PC-3 (cell line): ENCODE data around the gene ST3GAL5. TPM values are rescaled to one million over a fixed set of nuclear protein-coding genes. Genes with fewer than 3 reads are reported as not detected.
"Not testable (repeated sequence)": the region's sequence is repeated elsewhere in the genome, so short reads cannot be mapped to it uniquely, and the experiment has no call there.

Experiments
- ATAC-seq: fragments of 200-7000 bp; cut with Tn5 transposase; 2 replicates; pipeline ENCODE4 v1.9.1; 2020; ENCODE audit warnings: mild to moderate bottlenecking, moderate library complexity
- BruUV-seq: library from RNA; stranded (reverse); fragments of 400-500 nt; replicated peaks from 2 replicates; lab custom pipeline; 2021; lab: Mats Ljungman, UMichigan
- CTCF ChIA-PET: fragments of 300-600 bp; sonication (Branson Sonifier 250); formaldehyde crosslinking; loops from one replicate; lab custom pipeline; 2022; ENCODE audit warnings: antibody characterized with exemption; lab: Charles Lee
- POLR2A ChIA-PET: fragments of 300-600 bp; sonication (Branson Sonifier 250); formaldehyde crosslinking; loops from one replicate; lab custom pipeline; 2022; ENCODE audit warnings: antibody characterized with exemption; ENCODE audit not compliant: unreplicated experiment; lab: Charles Lee
- DNase-seq: peaks from one replicate; pipeline ENCODE4 v3.0.0-alpha.2; 2015
- H2AFZ ChIP-seq: fragments of 300-600 bp; sonication (generic); 2 replicates; pipeline ENCODE4 v1.6.0; 2016; ENCODE audit warnings: antibody characterized with exemption, low read length
- H3F3A ChIP-seq: fragments of 300-600 bp; sonication (generic); one replicate; pipeline ENCODE4 v1.6.0; 2017; ENCODE audit warnings: antibody characterized with exemption, low read length, control low read depth, mild to moderate bottlenecking; ENCODE audit not compliant: unreplicated experiment
- H3K27ac ChIP-seq: fragments of 300-600 bp; sonication (generic); 2 replicates; pipeline ENCODE4 v1.5.1; 2016; ENCODE audit warnings: mild to moderate bottlenecking, low read length
- H3K27me3 ChIP-seq: fragments of 300-600 bp; sonication (generic); 2 replicates; pipeline ENCODE4 v1.6.1; 2016; ENCODE audit warnings: low read length, mixed read lengths
- H3K36me3 ChIP-seq: fragments of 300-600 bp; sonication (generic); 2 replicates; pipeline ENCODE4 v1.6.1; 2016; ENCODE audit warnings: low read depth, mixed run types, low read length, mixed read lengths
- H3K4me1 ChIP-seq: fragments of 300-600 bp; sonication (generic); 2 replicates; pipeline ENCODE4 v1.5.1; 2016; ENCODE audit warnings: low read length; ENCODE audit not compliant: insufficient read depth
- H3K4me2 ChIP-seq: fragments of 300-600 bp; sonication (generic); 2 replicates; pipeline ENCODE4 v1.6.0; 2016; ENCODE audit warnings: low read length
- H3K4me3 ChIP-seq: fragments of 300-600 bp; sonication (generic); 2 replicates; pipeline ENCODE4 v1.5.1; 2016; ENCODE audit warnings: mild to moderate bottlenecking, low read length, mixed read lengths
- H3K79me2 ChIP-seq: fragments of 300-600 bp; sonication (generic); 2 replicates; pipeline ENCODE4 v1.6.1; 2017; ENCODE audit warnings: low read length, mixed read lengths
- H3K9ac ChIP-seq: fragments of 300-600 bp; sonication (generic); 2 replicates; pipeline ENCODE4 v1.6.0; 2016; ENCODE audit warnings: mild to moderate bottlenecking, low read length
- H3K9me2 ChIP-seq: fragments of 300-600 bp; sonication (generic); replicated peaks from 2 replicates; pipeline ENCODE4 v1.6.1; 2016; ENCODE audit warnings: mixed run types, low read length, mixed read lengths
- H3K9me3 ChIP-seq: fragments of 300-600 bp; sonication (generic); 2 replicates; pipeline ENCODE4 v1.6.1; 2016; ENCODE audit warnings: low read length, mixed read lengths
- H4K20me1 ChIP-seq: fragments of 300-600 bp; sonication (generic); 2 replicates; pipeline ENCODE4 v1.6.1; 2016; ENCODE audit warnings: low read length, mixed read lengths
- CTCF ChIP-seq: fragments of 300-600 bp; sonication (generic); conservative IDR thresholded peaks from 2 replicates; pipeline ENCODE4 v1.5.1; 2017; ENCODE audit warnings: antibody characterized with exemption, low read depth, mild to moderate bottlenecking, low read length
- EZH2 ChIP-seq: fragments of 300-600 bp; sonication (generic); IDR thresholded peaks from one replicate; pipeline ENCODE4 v1.6.1; 2017; ENCODE audit warnings: antibody characterized with exemption, mild to moderate bottlenecking, low read length; ENCODE audit not compliant: unreplicated experiment
- EZH2phosphoT487 ChIP-seq: fragments of 300-600 bp; sonication (generic); IDR thresholded peaks from 2 replicates; pipeline ENCODE4 v1.6.1; 2018; ENCODE audit warnings: mild to moderate bottlenecking, antibody characterized with exemption, low read length, borderline replicate concordance
- intact Hi-C: fragments of 100-400 bp; cut with micrococcal nuclease; formaldehyde crosslinking; loops from 2 replicates; pipeline ENCODE4 v1.9.0; 2023
- total RNA-seq: library from RNA; depleted of rRNA; stranded (reverse); fragments of >200 nt; gene quantifications from 2 replicates; pipeline ENCODE4 v1.2.3, GENCODE V29; 2014

Gene ST3GAL5
- total RNA-seq, 1 experiment from 2014 or later: 0.87 TPM

DNA sequence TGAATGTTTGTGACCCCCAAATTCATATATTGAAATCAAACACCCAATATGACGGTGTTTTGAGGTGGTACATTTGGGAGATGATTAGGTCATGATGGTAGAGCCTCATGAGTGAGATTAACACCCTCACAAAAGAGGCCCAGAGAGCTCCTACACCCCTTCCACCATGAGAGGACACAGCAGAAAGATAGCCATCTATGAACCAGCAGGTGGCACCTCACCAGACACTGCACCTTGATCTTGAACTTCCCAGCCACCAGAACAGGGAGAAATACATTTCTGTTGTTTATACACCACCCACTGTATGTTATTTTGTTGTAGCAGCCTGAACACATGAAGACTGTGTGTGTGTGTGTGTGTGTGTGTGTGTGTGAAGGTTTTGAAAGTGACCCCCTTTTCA, 58.1 kb downstream of the ST3GAL5 start:
- POLR2A ChIA-PET: no interaction called here
- H3F3A ChIP-seq: no peaks in the 10 kb centered on the region
- no peak overlapping the region for H3K4me3 ChIP-seq
- H4K20me1 ChIP-seq: no peaks in the 10 kb centered on the region
- H3K36me3 ChIP-seq: no peaks in the 10 kb centered on the region
- DNase-seq (no peak), ATAC-seq (no peak)
- H3K9me2 ChIP-seq: no peaks in the 10 kb centered on the region
- BruUV-seq: no TSS peak
- H3K27ac ChIP-seq: no peak overlapping the region
- H3K4me2 ChIP-seq: no peak overlapping the region
- no peaks in the 10 kb centered on the region for H3K9me3 ChIP-seq
- H3K4me1 ChIP-seq: no peaks in the 10 kb centered on the region
- H3K79me2 ChIP-seq: no peaks in the 10 kb centered on the region
- no peaks in the 10 kb centered on the region for H3K27me3 ChIP-seq
- intact Hi-C loops: no loop called here
- CTCF ChIA-PET: no interaction called here
- no peak overlapping the region for H2AFZ ChIP-seq
- TF ChIP-seq EZH2phosphoT487 (no peak), EZH2 (no peak), CTCF (peak; percentile 40)
- H3K9ac ChIP-seq: no peak overlapping the region

DNA sequence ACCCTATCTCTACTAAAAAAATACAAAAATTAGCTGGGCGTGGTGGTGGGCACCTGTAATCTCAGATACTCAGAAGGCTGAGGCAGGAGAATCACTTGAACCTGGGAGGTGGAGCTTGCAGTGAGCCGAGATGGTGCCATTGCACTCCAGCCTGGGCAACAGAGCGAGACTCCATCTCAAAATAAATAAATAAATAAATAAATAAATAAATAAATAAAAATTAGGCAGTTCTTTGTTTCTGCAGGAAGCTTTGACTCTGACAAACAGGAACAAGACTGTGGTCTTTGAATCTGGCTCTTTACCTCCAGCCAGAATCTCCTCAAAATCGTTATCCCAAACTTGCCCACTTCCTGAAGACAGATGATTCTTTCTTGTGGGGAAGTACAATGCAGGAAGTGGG, 59.4 kb downstream of the ST3GAL5 start:
- POLR2A ChIA-PET, H3K4me2 ChIP-seq, intact Hi-C loops, DNase-seq, BruUV-seq, CTCF ChIA-PET, H3K36me3 ChIP-seq, H2AFZ ChIP-seq, H3K9me2 ChIP-seq, H3K4me1 ChIP-seq, H3K27ac ChIP-seq, H3K79me2 ChIP-seq, ATAC-seq, H3F3A ChIP-seq, H3K4me3 ChIP-seq, H3K9ac ChIP-seq, H4K20me1 ChIP-seq, H3K27me3 ChIP-seq, H3K9me3 ChIP-seq: not testable (repeated sequence)

DNA sequence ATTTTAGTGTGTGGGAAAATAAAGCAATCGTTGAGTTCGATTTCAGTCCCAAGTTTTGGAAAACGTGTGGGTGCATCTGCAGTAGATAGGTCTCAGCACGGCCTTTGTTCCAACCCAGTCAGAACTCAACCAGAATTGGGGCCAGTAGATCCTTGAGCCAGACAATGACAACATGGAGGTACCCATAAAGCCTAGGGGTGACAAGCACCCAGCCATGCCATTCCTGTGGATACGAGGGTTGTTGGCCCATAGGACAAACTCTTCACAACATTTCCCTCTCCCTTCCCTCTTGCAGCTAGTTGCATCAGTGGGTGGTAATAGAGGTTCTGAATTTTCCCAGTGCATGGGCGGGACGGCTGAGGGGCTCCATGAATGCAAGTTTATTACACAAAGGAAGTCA, 60.1 kb downstream of the ST3GAL5 start:
- intact Hi-C loops: no loop called here
- ChIA-PET CTCF (no interaction called here), POLR2A (no interaction called here)
- Histone ChIP-seq H3K4me3 (no peak overlapping the region), H3K9me3 (no peaks in the 10 kb centered on the region), H2AFZ (no peak overlapping the region), H3K4me2 (no peak overlapping the region), H3K9ac (no peak overlapping the region), H3K9me2 (no peaks in the 10 kb centered on the region), H3K4me1 (no peaks in the 10 kb centered on the region), H3K27me3 (no peaks in the 10 kb centered on the region), H3K36me3 (no peaks in the 10 kb centered on the region), H3K27ac (no peak overlapping the region), H3K79me2 (no peaks in the 10 kb centered on the region), H4K20me1 (no peaks in the 10 kb centered on the region), H3F3A (no peaks in the 10 kb centered on the region)
- TF ChIP-seq EZH2phosphoT487: no peak
- TF ChIP-seq EZH2: no peak
- no peak for TF ChIP-seq CTCF
- ATAC-seq (no peak), DNase-seq (no peak)
- no TSS peak for BruUV-seq
